ENCODE measurements around the gene PGA5.
"Not testable (repeated sequence)": the region's sequence is repeated elsewhere in the genome, so short reads cannot be mapped to it uniquely, and the experiment has no call there.

Gene PGA5

GRCh38 chr11:61195719-61196118 is 45.3 kb upstream of the PGA5 start:
- no peak for TF ChIP-seq CTCF (IDR thresholded peaks at IDR 0.05; ENCODE audit: borderline replicate concordance, extremely low read depth, low read length, poor library complexity, severe bottlenecking)
- no peak for TF ChIP-seq EZH2 (IDR thresholded peaks at IDR 0.05; ENCODE audit: borderline replicate concordance, low read depth, low read length, severe bottlenecking)
- Histone ChIP-seq H3K9ac (ENCODE audit: low read depth, low read length) (no peak overlapping the region), H3K4me3 (ENCODE audit: low read depth in 1 of 2, low read length in 2 of 2) (no peak overlapping the region), H4K20me1 (ENCODE audit: insufficient read depth, low read length) (no peaks in the 10 kb centered on the region), H2AFZ (ENCODE audit: low read depth, low read length) (no peak overlapping the region), H3K36me3 (ENCODE audit: insufficient read depth, low read length) (no peaks in the 10 kb centered on the region), H3K79me2 (ENCODE audit: insufficient read depth, low read length) (no peaks in the 10 kb centered on the region), H3K27me3 (ENCODE audit: insufficient read depth, low read length, poor library complexity) (peaks cover 12% of the 10 kb centered on the region), H3K4me2 (ENCODE audit: insufficient read depth, low read length) (no peak overlapping the region), H3K9me3 (ENCODE audit: insufficient read depth, low read length, severe bottlenecking) (no peaks in the 10 kb centered on the region), H3K4me1 (ENCODE audit: insufficient read depth, low read length) (no peaks in the 10 kb centered on the region), H3K27ac (ENCODE audit: low read length) (no peak overlapping the region)
- no peak for DNase-seq
- no peak for ATAC-seq (ENCODE audit: insufficient read depth, low read depth)

- Histone ChIP-seq H3K9me3 (ENCODE audit: insufficient read depth, low read length, severe bottlenecking) (no peaks in the 10 kb centered on the region), H3K4me3 (ENCODE audit: low read depth in 1 of 2, low read length in 2 of 2) (no peak overlapping the region), H4K20me1 (ENCODE audit: insufficient read depth, low read length) (no peaks in the 10 kb centered on the region), H3K36me3 (ENCODE audit: insufficient read depth, low read length) (no peaks in the 10 kb centered on the region), H3K79me2 (ENCODE audit: insufficient read depth, low read length) (no peaks in the 10 kb centered on the region), H3K4me1 (ENCODE audit: insufficient read depth, low read length) (no peaks in the 10 kb centered on the region), H3K4me2 (ENCODE audit: insufficient read depth, low read length) (no peak overlapping the region), H2AFZ (ENCODE audit: low read depth, low read length) (no peak overlapping the region), H3K27me3 (ENCODE audit: insufficient read depth, low read length, poor library complexity) (peaks cover 12% of the 10 kb centered on the region), H3K9ac (ENCODE audit: low read depth, low read length) (no peak overlapping the region), H3K27ac (ENCODE audit: low read length) (no peak overlapping the region)
- TF ChIP-seq EZH2 (IDR thresholded peaks at IDR 0.05; ENCODE audit: borderline replicate concordance, low read depth, low read length, severe bottlenecking): no peak
- no peak for TF ChIP-seq CTCF (IDR thresholded peaks at IDR 0.05; ENCODE audit: borderline replicate concordance, extremely low read depth, low read length, poor library complexity, severe bottlenecking)
- no peak for DNase-seq
- no peak for ATAC-seq (ENCODE audit: insufficient read depth, low read depth)
Measured at GRCh38 chr11:61198361-61198760, 42.6 kb upstream of the PGA5 start.

- TF ChIP-seq CTCF (IDR thresholded peaks at IDR 0.05; ENCODE audit: borderline replicate concordance, extremely low read depth, low read length, poor library complexity, severe bottlenecking) (no peak), EZH2 (IDR thresholded peaks at IDR 0.05; ENCODE audit: borderline replicate concordance, low read depth, low read length, severe bottlenecking) (no peak)
- Histone ChIP-seq H3K27ac (ENCODE audit: low read length) (no peak overlapping the region), H3K4me1 (ENCODE audit: insufficient read depth, low read length) (no peaks in the 10 kb centered on the region), H2AFZ (ENCODE audit: low read depth, low read length) (no peak overlapping the region), H3K9ac (ENCODE audit: low read depth, low read length) (no peak overlapping the region), H3K9me3 (ENCODE audit: insufficient read depth, low read length, severe bottlenecking) (no peaks in the 10 kb centered on the region), H3K4me3 (ENCODE audit: low read depth in 1 of 2, low read length in 2 of 2) (no peak overlapping the region), H3K36me3 (ENCODE audit: insufficient read depth, low read length) (no peaks in the 10 kb centered on the region), H4K20me1 (ENCODE audit: insufficient read depth, low read length) (no peaks in the 10 kb centered on the region), H3K4me2 (ENCODE audit: insufficient read depth, low read length) (no peak overlapping the region), H3K79me2 (ENCODE audit: insufficient read depth, low read length) (no peaks in the 10 kb centered on the region), H3K27me3 (ENCODE audit: insufficient read depth, low read length, poor library complexity) (peaks cover 9% of the 10 kb centered on the region)
- ATAC-seq (ENCODE audit: insufficient read depth, low read depth) (no peak), DNase-seq (no peak)
Measured at GRCh38 chr11:61198948-61199523, 41.9 kb upstream of the PGA5 start.

- H2AFZ ChIP-seq (ENCODE audit: low read depth, low read length): no peak overlapping the region
- TF ChIP-seq CTCF (IDR thresholded peaks at IDR 0.05; ENCODE audit: borderline replicate concordance, extremely low read depth, low read length, poor library complexity, severe bottlenecking) (no peak), EZH2 (IDR thresholded peaks at IDR 0.05; ENCODE audit: borderline replicate concordance, low read depth, low read length, severe bottlenecking) (no peak)
- no peaks in the 10 kb centered on the region for H3K4me1 ChIP-seq (ENCODE audit: insufficient read depth, low read length)
- no peaks in the 10 kb centered on the region for H4K20me1 ChIP-seq (ENCODE audit: insufficient read depth, low read length)
- H3K36me3 ChIP-seq (ENCODE audit: insufficient read depth, low read length): no peaks in the 10 kb centered on the region
- no peaks in the 10 kb centered on the region for H3K79me2 ChIP-seq (ENCODE audit: insufficient read depth, low read length)
- H3K4me2 ChIP-seq (ENCODE audit: insufficient read depth, low read length): no peak overlapping the region
- H3K9me3 ChIP-seq (ENCODE audit: insufficient read depth, low read length, severe bottlenecking): no peaks in the 10 kb centered on the region
- DNase-seq: no peak
- peaks cover 3% of the 10 kb centered on the region for H3K27me3 ChIP-seq (ENCODE audit: insufficient read depth, low read length, poor library complexity)
- H3K27ac ChIP-seq (ENCODE audit: low read length): no peak overlapping the region
- H3K9ac ChIP-seq (ENCODE audit: low read depth, low read length): no peak overlapping the region
- H3K4me3 ChIP-seq (ENCODE audit: low read depth in 1 of 2, low read length in 2 of 2): no peak overlapping the region
- ATAC-seq (ENCODE audit: insufficient read depth, low read depth): no peak
Measured at GRCh38 chr11:61201476-61201875, 39.5 kb upstream of the PGA5 start.

GRCh38 chr11:61202950-61203746 is 37.8 kb upstream of the PGA5 start, which contains the start of gene PGA3:
TSS of gene PGA3 (plus strand) at chr11:61203515. CDS start at chr11:61203565, 50 bp downstream.
- H3K9ac ChIP-seq (ENCODE audit: low read depth, low read length); H3K79me2 ChIP-seq (ENCODE audit: insufficient read depth, low read length); H3K27me3 ChIP-seq (ENCODE audit: insufficient read depth, low read length, poor library complexity); H2AFZ ChIP-seq (ENCODE audit: low read depth, low read length); H3K4me1 ChIP-seq (ENCODE audit: insufficient read depth, low read length); H3K4me2 ChIP-seq (ENCODE audit: insufficient read depth, low read length); DNase-seq; H3K27ac ChIP-seq (ENCODE audit: low read length); ATAC-seq (ENCODE audit: insufficient read depth, low read depth); H3K9me3 ChIP-seq (ENCODE audit: insufficient read depth, low read length, severe bottlenecking); H3K36me3 ChIP-seq (ENCODE audit: insufficient read depth, low read length); H3K4me3 ChIP-seq (ENCODE audit: low read depth in 1 of 2, low read length in 2 of 2); H4K20me1 ChIP-seq (ENCODE audit: insufficient read depth, low read length): not testable (repeated sequence)

Data from DND-41 (cell line).